ENCODE measurements around the gene SLC4A1AP. TPM values are rescaled to one million over a fixed set of nuclear protein-coding genes. Genes with fewer than 3 reads are reported as not detected.
A peak's percentile ranks its signal among the peaks of the same experiment; 100 is the strongest.

The SLC4A1AP gene
- total RNA-seq, 2 donors from 2014 or later: 18.0 to 18.2 TPM

- Histone ChIP-seq H3K27ac (peak overlapping the region; percentile 75 to 88), H3K4me3 (no peak overlapping the region), H3K4me1 (peaks cover 0 to 55% of the 10 kb centered on the region in 2 donors), H3K36me3 (no peaks in the 10 kb centered on the region), H3K27me3 (no peaks in the 10 kb centered on the region), H3K9me3 (no peaks in the 10 kb centered on the region)
- TF ChIP-seq CTCF (IDR thresholded peaks at IDR 0.05): no peak
- DNase-seq (ENCODE audit: low spot score): no peak
Measured at GRCh38 chr2:27721884-27722485, 58.3 kb downstream of the SLC4A1AP start.

- H3K4me3 ChIP-seq: no peak overlapping the region
- H3K36me3 ChIP-seq: no peaks in the 10 kb centered on the region
- H3K4me1 ChIP-seq: peaks cover 0 to 53% of the 10 kb centered on the region in 2 donors
- DNase-seq (ENCODE audit: low spot score): peak; percentile 84
- H3K27ac ChIP-seq: peak overlapping the region; percentile 75 to 88
- no peaks in the 10 kb centered on the region for H3K9me3 ChIP-seq
- H3K27me3 ChIP-seq: no peaks in the 10 kb centered on the region
- TF ChIP-seq CTCF (IDR thresholded peaks at IDR 0.05): peak; percentile 88 to 91
Measured at GRCh38 chr2:27723372-27724144, 59.9 kb downstream of the SLC4A1AP start.

- no peak overlapping the region for H3K4me3 ChIP-seq
- no peaks in the 10 kb centered on the region for H3K27me3 ChIP-seq
- peak overlapping the region; percentile 75 to 88 for H3K27ac ChIP-seq
- no peak for TF ChIP-seq CTCF (IDR thresholded peaks at IDR 0.05)
- DNase-seq (ENCODE audit: low spot score): no peak
- no peaks in the 10 kb centered on the region for H3K9me3 ChIP-seq
- H3K36me3 ChIP-seq: no peaks in the 10 kb centered on the region
- H3K4me1 ChIP-seq: peaks cover 0 to 60% of the 10 kb centered on the region in 2 donors
Measured at GRCh38 chr2:27724191-27724590, 60.5 kb downstream of the SLC4A1AP start.

GRCh38 chr2:27724905-27725701 lies 61.4 kb downstream of the SLC4A1AP start:
- H3K4me3 ChIP-seq: no peak overlapping the region
- H3K27me3 ChIP-seq: no peaks in the 10 kb centered on the region
- no peaks in the 10 kb centered on the region for H3K9me3 ChIP-seq
- peaks cover 0 to 63% of the 10 kb centered on the region in 2 donors for H3K4me1 ChIP-seq
- H3K27ac ChIP-seq: peak overlapping the region; percentile 75 to 88
- TF ChIP-seq CTCF (IDR thresholded peaks at IDR 0.05): no peak
- no peaks in the 10 kb centered on the region for H3K36me3 ChIP-seq
- peak; percentile 49 for DNase-seq (ENCODE audit: low spot score)

GRCh38 chr2:27727257-27727656 lies 63.6 kb downstream of the SLC4A1AP start:
- Histone ChIP-seq H3K4me1 (peaks cover 0 to 49% of the 10 kb centered on the region in 2 donors), H3K9me3 (no peaks in the 10 kb centered on the region), H3K27ac (no peak overlapping the region), H3K4me3 (no peak overlapping the region), H3K27me3 (no peaks in the 10 kb centered on the region), H3K36me3 (no peaks in the 10 kb centered on the region)
- DNase-seq (ENCODE audit: low spot score): no peak
- no peak for TF ChIP-seq CTCF (IDR thresholded peaks at IDR 0.05)
